HEK293 (cell line): ENCODE measurements around the gene EML6.

ENCODE experiments used
- CTCF ChIA-PET: fragments of 350-600 bp; formaldehyde crosslinking; extraction: SDS; loops from one replicate; lab custom pipeline; 2021; ENCODE audit warnings: antibody characterized with exemption; lab: Yijun Ruan, JAX
- POLR2A ChIA-PET: fragments of 300-600 bp; formaldehyde crosslinking; extraction: SDS; loops from one replicate; lab custom pipeline; 2020; ENCODE audit warnings: antibody characterized with exemption, inconsistent platforms; lab: Yijun Ruan, JAX
- H3K27ac ChIP-seq: fragments of 200-500 bp; sonication (Bioruptor generic); 2 replicates; pipeline ENCODE4 v1.5.1; 2014; ENCODE audit warnings: low read depth, low read length, control low read depth, inconsistent platforms; ENCODE audit errors: extremely low read depth
- H3K36me3 ChIP-seq, 2 experiments: fragments of 200-500 bp in 1 of 2; sonication (Bioruptor generic) in 1 of 2; 1 replicate in 1 of 2; 2 replicates in 1 of 2; pipeline ENCODE4 v1.5.1; 2014 to 2017; ENCODE audit warnings: inconsistent platforms in 2 of 2, low read length in 2 of 2; ENCODE audit not compliant: control insufficient read depth in 2 of 2, insufficient read depth in 1 of 2
- H3K4me1 ChIP-seq: fragments of 200-500 bp; sonication (Bioruptor generic); 2 replicates; pipeline ENCODE4 v1.5.1; 2014; ENCODE audit warnings: mild to moderate bottlenecking, low read length, inconsistent platforms; ENCODE audit not compliant: control insufficient read depth, insufficient read depth
- H3K4me3 ChIP-seq: 2 replicates; pipeline ENCODE4 v1.5.1; 2011; ENCODE audit warnings: low read depth, mild to moderate bottlenecking, control low read depth, low read length, moderate library complexity
- H3K9me3 ChIP-seq: fragments of 200-500 bp; sonication (Bioruptor generic); 2 replicates; pipeline ENCODE4 v1.5.1; 2014; ENCODE audit warnings: low read depth, low read length, inconsistent platforms; ENCODE audit not compliant: control insufficient read depth, insufficient read depth
- INSM2 ChIP-seq: fragments of 450-650 bp; formaldehyde crosslinking; IDR thresholded peaks from 2 replicates; pipeline ENCODE4 v1.5.1; 2016; ENCODE audit warnings: missing biosample characterization, missing genetic modification characterization
- PRDM6 ChIP-seq: fragments of 450-650 bp; formaldehyde crosslinking; IDR thresholded peaks from 2 replicates; pipeline ENCODE4 v1.5.1; 2017; ENCODE audit warnings: missing biosample characterization, missing genetic modification characterization
- REST ChIP-seq: fragments of 450-650 bp; formaldehyde crosslinking; IDR thresholded peaks from 2 replicates; pipeline ENCODE4 v1.5.1; 2016; ENCODE audit warnings: missing biosample characterization, missing genetic modification characterization
- SCRT1 ChIP-seq: fragments of 450-650 bp; formaldehyde crosslinking; IDR thresholded peaks from 2 replicates; pipeline ENCODE4 v1.5.1; 2016; ENCODE audit warnings: missing biosample characterization, missing genetic modification characterization, borderline replicate concordance
- ZFHX2 ChIP-seq: fragments of 450-650 bp; formaldehyde crosslinking; conservative IDR thresholded peaks from 2 replicates; pipeline ENCODE4 v1.5.1; 2016; ENCODE audit warnings: missing biosample characterization, missing genetic modification characterization
- ZNF132 ChIP-seq: fragments of 450-650 bp; formaldehyde crosslinking; IDR thresholded peaks from 2 replicates; pipeline ENCODE4 v1.5.1; 2017; ENCODE audit warnings: missing biosample characterization, missing genetic modification characterization, borderline replicate concordance
- ZNF157 ChIP-seq: fragments of 450-650 bp; formaldehyde crosslinking; IDR thresholded peaks from 2 replicates; pipeline ENCODE4 v1.5.1; 2016; ENCODE audit warnings: missing biosample characterization, missing genetic modification characterization
- ZNF24 ChIP-seq: fragments of 450-650 bp; formaldehyde crosslinking; IDR thresholded peaks from 2 replicates; pipeline ENCODE4 v1.5.1; 2016; ENCODE audit warnings: missing biosample characterization, missing genetic modification characterization
- ZNF335 ChIP-seq: fragments of 450-650 bp; formaldehyde crosslinking; conservative IDR thresholded peaks from 2 replicates; pipeline ENCODE4 v1.5.1; 2016; ENCODE audit warnings: missing biosample characterization, missing genetic modification characterization
- ZNF600 ChIP-seq: fragments of 450-650 bp; formaldehyde crosslinking; IDR thresholded peaks from 2 replicates; pipeline ENCODE4 v1.5.1; 2016; ENCODE audit warnings: missing biosample characterization, missing genetic modification characterization
- ZNF654 ChIP-seq: fragments of 450-650 bp; formaldehyde crosslinking; IDR thresholded peaks from 2 replicates; pipeline ENCODE4 v1.5.1; 2016; ENCODE audit warnings: low read depth, missing biosample characterization, missing genetic modification characterization
- ZNF664 ChIP-seq: fragments of 450-650 bp; formaldehyde crosslinking; IDR thresholded peaks from 2 replicates; pipeline ENCODE4 v1.5.1; 2016; ENCODE audit warnings: missing biosample characterization, missing genetic modification characterization
- ZNF677 ChIP-seq: fragments of 450-650 bp; IDR thresholded peaks from 2 replicates; pipeline ENCODE4 v1.5.0; 2018; ENCODE audit warnings: missing biosample characterization, mild to moderate bottlenecking, missing genetic modification characterization, moderate library complexity

EML6 gene

GRCh38 chr2:54969940-54970338 is 246.5 kb downstream of the EML6 start:
- Histone ChIP-seq H3K4me3 (no peak overlapping the region), H3K27ac (no peak overlapping the region), H3K9me3 (no peaks in the 10 kb centered on the region), H3K4me1 (no peaks in the 10 kb centered on the region), H3K36me3 (peaks cover 0 to 40% of the 10 kb centered on the region in 2 experiments; a peak in 2 of 3 replicates)
- TF ChIP-seq ZNF24 (no peak), REST (tag by site-specific recombination) (no peak), ZNF654 (tag by site-specific recombination) (no peak), ZNF335 (tag by site-specific recombination) (no peak), ZNF664 (no peak), ZFHX2 (tag by site-specific recombination) (no peak), INSM2 (tag by site-specific recombination) (no peak), ZNF132 (tag by site-specific recombination) (no peak), ZNF677 (tag by site-specific recombination) (no peak), ZNF600 (tag by site-specific recombination) (no peak), SCRT1 (tag by site-specific recombination) (no peak)
- ChIA-PET POLR2A (no interaction called here), CTCF (interaction anchor here (2.0 kb wide), 1 partner anchor 11 kb away, joined by 7 read pairs; no protein-coding TSS in a partner anchor)

GRCh38 chr2:54975175-54975574 is 251.7 kb downstream of the EML6 start:
- TF ChIP-seq PRDM6 (tag by site-specific recombination) (no peak), ZNF157 (no peak)
- CTCF ChIA-PET = interaction anchor here (1.3 kb wide), 1 partner anchor 193 kb away, joined by 3 read pairs; no protein-coding TSS in a partner anchor
- Histone ChIP-seq H3K4me3 (no peak overlapping the region), H3K9me3 (no peaks in the 10 kb centered on the region), H3K27ac (no peak overlapping the region), H3K36me3 (peaks cover 0 to 32% of the 10 kb centered on the region in 2 experiments; a peak in 2 of 3 replicates), H3K4me1 (no peaks in the 10 kb centered on the region)
- POLR2A ChIA-PET = interaction anchor here (0.8 kb wide), 2 partner anchors 15 to 75 kb away, joined by 3 read pairs; partner anchors contain the start of gene RTN4
